Pancreas (tissue), 10 donors: ENCODE measurements around the gene UTS2R. TPM values are rescaled to one million over a fixed set of nuclear protein-coding genes. Genes with fewer than 3 reads are reported as not detected.
A peak's percentile ranks its signal among the peaks of the same experiment; 100 is the strongest.

ENCODE experiments used
- ATAC-seq, 4 donors: fragments of 200-7000 bp; cut with Tn5 transposase; one replicate each; pipeline versions ENCODE4 v1.8.0 to v1.9.1; 2020; ENCODE audit warnings: mild to moderate bottlenecking in 4 of 4, moderate library complexity in 4 of 4
- DNase-seq, 6 donors: peaks; one replicate each; pipeline ENCODE4 v3.0.0-alpha.2; 2020
- FAIRE-seq: peaks from 2 replicates; lab custom pipeline; 2012; peaks lifted over from hg19 to GRCh38; lab: Jason Lieb, UNC
- H3K27ac ChIP-seq, 4 donors: fragments of 200-600 bp; sonication (generic); 1 replicate in 3 of 4; 2 replicates in 1 of 4; pipeline versions ENCODE4 v1.5.0 to v1.8.0; 2020
- H3K27me3 ChIP-seq, 4 donors: fragments of 200-600 bp; one replicate each; pipeline ENCODE4 v1.8.0; 2021
- H3K36me3 ChIP-seq, 3 donors: fragments of 200-600 bp; sonication (generic) in 1 of 3; one replicate each; pipeline versions ENCODE4 v1.5.0 to v1.8.0; 2020 to 2021
- H3K4me1 ChIP-seq, 3 donors: fragments of 200-600 bp; one replicate each; pipeline ENCODE4 v1.8.0; 2021
- H3K4me3 ChIP-seq, 4 donors: fragments of 200-600 bp; sonication (generic) in 2 of 4; one replicate each; pipeline versions ENCODE4 v1.5.0 to v1.8.0; 2020 to 2021
- H3K9me3 ChIP-seq, 4 donors: fragments of 200-600 bp; one replicate each; pipeline ENCODE4 v1.8.0; 2021
- WGBS, 2 donors: extraction: QIAGEN DNeasy Blood & Tissue Kit; methylation state at CpG; one replicate each; pipeline ENCODE4 v1.1.7; 2013; 5-methylcytosine and 5-hydroxymethylcytosine counted together
- intact Hi-C, 3 donors: fragments of 100-400 bp; cut with DNase I; formaldehyde crosslinking; loops; one replicate each; pipeline versions ENCODE4 v1.11.1 to v1.14.2; 2022
- polyA plus RNA-seq, 2 donors: library from polyadenylated mRNA; stranded (reverse); fragments of 200-250 nt; gene quantifications; one replicate each; pipeline ENCODE4 v1.2.3, GENCODE V29; 2013
- total RNA-seq, 6 donors: library from RNA; stranded (reverse); fragmentation: NEBNext Ultra II Directional in 4 of 6; extraction: Animal tissue kit (Norgen Biotek cat#: 25700) in 4 of 6; gene quantifications; one replicate each; pipeline versions ENCODE4 v1.2.1 to v1.2.4, GENCODE V29; 2021 to 2023
- TF ChIP-seq, protein P1 (sequence below), 4 donors: fragments of 200-600 bp; sonication (generic) in 3 of 4; IDR thresholded peaks; one replicate each; pipeline versions ENCODE4 v1.5.0 to v1.8.0; 2021; ENCODE audit warnings: antibody characterized with exemption in 4 of 4
- donor health status: healthy with polysubstance abuse.
- donor health status: DM: no; HTN: no; CAD: no; lungs with moderate emphysema.
- donor health status: DM: no; HTN: no; CAD: no.
- donor health status: control.
- donor health status: control.
- donor health status: Bipolar disorder and iron deficiency.
- donor health status: DM: yes; HTN: yes; CAD: no.
- donor health status: DM: no; HTN: no; CAD: no.
- donor health status: DM: no; HTN: no; CAD: no.
- donor health status: DM: yes; HTN: yes; CAD: no.

UTS2R gene
- total and polyA plus RNA-seq, 8 donors = 0.37 to 0.87 (median 0.74) TPM; not detected in 5

GRCh38 chr17:82328141-82328993 lies 43.2 kb upstream of the UTS2R start:
- Histone ChIP-seq H3K4me3 (no peak overlapping the region), H3K4me1 (peaks cover 0 to 5% (median 0%) of the 10 kb centered on the region in 3 donors), H3K27me3 (no peaks in the 10 kb centered on the region), H3K36me3 (no peaks in the 10 kb centered on the region), H3K9me3 (no peaks in the 10 kb centered on the region), H3K27ac (no peak overlapping the region)
- intact Hi-C loops = loop anchor here in 2 of 3 donors (10.0 kb wide), 2 partner anchors 94 to 124 kb away; no protein-coding TSS in a partner anchor
- FAIRE-seq (no peak), DNase-seq (peak in 3 of 6 donors; percentile 42 to 60 (median 59)), ATAC-seq (peak in 2 of 4 donors; percentile 7 to 23)
- WGBS, 2 donors = 43 to 58% methylated on average over 28 of the region's 28 CpGs
- TF ChIP-seq, protein P1, sequence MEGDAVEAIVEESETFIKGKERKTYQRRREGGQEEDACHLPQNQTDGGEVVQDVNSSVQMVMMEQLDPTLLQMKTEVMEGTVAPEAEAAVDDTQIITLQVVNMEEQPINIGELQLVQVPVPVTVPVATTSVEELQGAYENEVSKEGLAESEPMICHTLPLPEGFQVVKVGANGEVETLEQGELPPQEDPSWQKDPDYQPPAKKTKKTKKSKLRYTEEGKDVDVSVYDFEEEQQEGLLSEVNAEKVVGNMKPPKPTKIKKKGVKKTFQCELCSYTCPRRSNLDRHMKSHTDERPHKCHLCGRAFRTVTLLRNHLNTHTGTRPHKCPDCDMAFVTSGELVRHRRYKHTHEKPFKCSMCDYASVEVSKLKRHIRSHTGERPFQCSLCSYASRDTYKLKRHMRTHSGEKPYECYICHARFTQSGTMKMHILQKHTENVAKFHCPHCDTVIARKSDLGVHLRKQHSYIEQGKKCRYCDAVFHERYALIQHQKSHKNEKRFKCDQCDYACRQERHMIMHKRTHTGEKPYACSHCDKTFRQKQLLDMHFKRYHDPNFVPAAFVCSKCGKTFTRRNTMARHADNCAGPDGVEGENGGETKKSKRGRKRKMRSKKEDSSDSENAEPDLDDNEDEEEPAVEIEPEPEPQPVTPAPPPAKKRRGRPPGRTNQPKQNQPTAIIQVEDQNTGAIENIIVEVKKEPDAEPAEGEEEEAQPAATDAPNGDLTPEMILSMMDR (IDR thresholded peaks at IDR 0.05) = no peak

DNA sequence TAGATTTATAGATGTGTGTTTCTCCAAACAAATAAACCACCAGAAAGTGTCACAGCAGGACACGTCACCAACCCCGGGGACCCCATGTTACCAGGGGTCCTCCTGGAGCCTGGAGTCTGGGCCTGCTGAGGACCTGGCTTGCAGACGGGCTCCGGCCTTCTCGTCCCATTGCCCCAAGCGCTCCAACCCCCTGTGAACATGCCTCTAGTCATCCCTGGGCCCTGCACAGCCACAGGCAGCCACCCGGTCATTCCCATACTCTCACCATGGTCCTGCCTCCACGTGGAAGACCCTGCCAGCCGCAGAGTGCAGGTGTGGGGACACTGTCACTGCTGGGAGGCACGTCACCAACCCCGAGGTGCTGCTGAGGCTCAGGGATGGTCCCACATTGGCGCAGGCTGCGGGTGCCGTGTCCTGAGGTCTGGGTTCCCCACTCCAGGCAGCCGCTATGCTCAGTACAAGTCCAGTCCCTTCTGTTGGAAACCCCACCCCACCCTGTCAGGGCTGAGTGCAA lies 42.5 kb upstream of the UTS2R start:
- peak in 1 of 6 donors; percentile 58 for DNase-seq
- H3K27ac ChIP-seq = no peak overlapping the region
- no peaks in the 10 kb centered on the region for H3K9me3 ChIP-seq
- TF ChIP-seq, protein P1 (IDR thresholded peaks at IDR 0.05) = no peak
- no peaks in the 10 kb centered on the region for H3K36me3 ChIP-seq
- ATAC-seq = no peak
- FAIRE-seq = no peak
- no peaks in the 10 kb centered on the region for H3K27me3 ChIP-seq
- no peak overlapping the region for H3K4me3 ChIP-seq
- intact Hi-C loops = loop anchor here in 2 of 3 donors (10.0 kb wide), 2 partner anchors 94 to 124 kb away; no protein-coding TSS in a partner anchor
- peaks cover 0 to 6% (median under 1%) of the 10 kb centered on the region in 3 donors for H3K4me1 ChIP-seq
- 82% methylated on average over 15 of the region's 15 CpGs for WGBS, 2 donors

GRCh38 chr17:82329683-82330321 lies 41.8 kb upstream of the UTS2R start:
- FAIRE-seq (no peak), ATAC-seq (no peak), DNase-seq (peak in 1 of 6 donors; percentile 67)
- no peaks in the 10 kb centered on the region for H3K36me3 ChIP-seq
- 74 to 80% methylated on average over 18 to 19 of the region's 19 CpGs for WGBS, 2 donors
- no peak overlapping the region for H3K4me3 ChIP-seq
- no peaks in the 10 kb centered on the region for H3K9me3 ChIP-seq
- TF ChIP-seq, protein P1 (IDR thresholded peaks at IDR 0.05) = no peak
- no peak overlapping the region for H3K27ac ChIP-seq
- H3K27me3 ChIP-seq = no peaks in the 10 kb centered on the region
- H3K4me1 ChIP-seq = peaks cover 5 to 13% (median 8%) of the 10 kb centered on the region in 3 donors
- intact Hi-C loops = loop anchor here in 2 of 3 donors (10.0 kb wide), 2 partner anchors 95 to 125 kb away; no protein-coding TSS in a partner anchor

DNA sequence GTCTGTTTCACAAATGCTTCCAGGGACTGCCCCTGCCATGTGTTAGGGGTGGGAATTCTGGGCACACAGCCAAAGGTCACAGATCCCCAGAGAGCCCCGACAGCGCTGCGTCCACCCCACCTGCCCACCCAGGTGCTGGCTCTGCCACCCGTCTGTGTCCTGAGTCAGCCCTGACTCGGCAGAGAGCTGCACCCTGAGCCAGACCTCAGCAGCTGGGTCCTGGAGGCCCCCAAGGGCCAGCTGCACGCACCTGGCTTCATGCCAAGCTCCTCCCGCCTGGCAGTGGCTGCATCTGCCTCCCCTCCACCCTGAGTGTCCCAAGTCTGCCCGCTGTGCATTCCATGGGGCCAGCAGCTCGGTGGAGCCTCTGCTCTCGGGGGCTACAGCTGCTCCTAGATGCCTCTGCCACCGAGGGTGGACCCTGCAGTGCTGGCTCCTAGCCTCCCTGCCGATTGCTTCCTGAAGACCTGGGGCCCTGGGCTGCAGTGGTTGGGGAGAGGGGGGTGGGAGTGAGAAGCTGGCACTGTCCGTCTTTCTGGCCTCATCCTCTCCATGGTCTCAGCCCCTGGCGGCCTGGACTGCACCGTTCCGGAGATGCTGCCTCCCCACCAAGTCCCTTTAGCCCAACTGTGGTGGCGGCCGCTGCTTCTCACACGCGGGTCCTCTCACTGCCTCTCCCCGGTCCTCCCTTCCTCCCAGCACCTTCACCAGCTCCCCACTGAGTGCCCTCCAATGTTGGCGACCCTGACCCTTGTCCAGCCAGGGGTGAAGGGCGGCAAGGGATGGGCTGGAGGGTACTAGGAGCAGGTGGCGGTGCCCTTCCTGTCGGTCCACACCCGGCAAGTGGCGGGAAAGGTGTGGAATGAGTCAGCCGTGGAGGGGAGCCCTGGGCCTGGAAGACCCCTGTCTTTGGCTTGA lies 41.0 kb upstream of the UTS2R start:
- Histone ChIP-seq H3K27me3 (no peaks in the 10 kb centered on the region), H3K36me3 (no peaks in the 10 kb centered on the region), H3K9me3 (no peaks in the 10 kb centered on the region), H3K4me1 (peaks cover 11 to 20% (median 14%) of the 10 kb centered on the region in 3 donors), H3K4me3 (no peak overlapping the region), H3K27ac (no peak overlapping the region)
- TF ChIP-seq, protein P1 (IDR thresholded peaks at IDR 0.05) = no peak
- ATAC-seq = no peak
- peak in 3 of 6 donors; percentile 56 to 80 (median 63) for DNase-seq
- WGBS, 2 donors = 59 to 63% methylated on average over 23 to 28 of the region's 28 CpGs
- intact Hi-C loops = no loop called here
- no peak for FAIRE-seq
